ENCODE results near the gene EYA3.
A peak's percentile ranks its signal among the peaks of the same experiment; 100 is the strongest.
"Not testable (repeated sequence)": the region's sequence is repeated elsewhere in the genome, so short reads cannot be mapped to it uniquely, and the experiment has no call there.

EYA3 gene

DNA sequence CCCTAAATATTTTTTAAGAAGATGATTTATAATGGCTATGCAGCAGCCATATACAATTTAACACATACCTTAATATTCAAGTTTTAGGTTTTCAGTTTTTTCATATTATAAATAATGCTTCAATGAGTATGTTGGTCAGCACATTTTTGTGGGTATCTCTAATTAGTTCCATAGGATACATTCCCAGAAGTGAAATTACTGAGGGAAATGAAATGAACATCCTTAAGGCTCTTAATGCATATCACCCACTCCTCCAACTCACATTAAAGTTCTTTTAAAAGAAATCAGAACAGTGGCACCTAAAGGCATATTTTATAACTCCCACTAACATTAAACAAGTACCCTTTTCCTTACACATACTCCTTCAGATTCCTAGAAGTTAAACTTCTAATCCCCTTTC lies 56.1 kb downstream of the EYA3 start:
- Mint-ChIP-seq H3K9me3 (no peaks in the 10 kb centered on the region), H3K36me3 (peaks cover 11% of the 10 kb centered on the region), H3K27ac (no peak overlapping the region), H3K27me3 (no peaks in the 10 kb centered on the region), H3K4me3 (no peak overlapping the region), H3K4me1 (peaks cover 7% of the 10 kb centered on the region)

DNA sequence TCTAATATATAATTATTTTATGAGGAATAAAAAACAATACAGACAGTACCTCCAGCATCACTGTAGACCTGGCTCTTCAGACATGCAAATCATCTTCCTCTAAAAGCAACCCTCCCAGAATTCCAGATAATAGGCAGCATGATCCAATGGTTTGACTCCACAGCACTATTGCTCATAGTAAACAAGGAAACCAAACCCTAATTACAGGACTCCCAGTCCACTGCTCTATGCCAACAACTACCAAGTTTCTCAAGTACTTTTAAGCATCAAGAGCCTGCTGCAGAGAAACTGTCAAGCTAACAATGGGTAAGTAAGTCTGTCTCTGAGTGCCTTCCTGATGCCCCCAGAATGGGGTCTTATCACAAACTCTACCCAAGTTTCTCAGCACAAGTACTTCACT lies 57.2 kb downstream of the EYA3 start:
- Mint-ChIP-seq H3K9me3 (no peaks in the 10 kb centered on the region), H3K36me3 (peaks cover 11% of the 10 kb centered on the region), H3K27ac (no peak overlapping the region), H3K4me3 (no peak overlapping the region), H3K27me3 (no peaks in the 10 kb centered on the region), H3K4me1 (peaks cover 10% of the 10 kb centered on the region)

DNA sequence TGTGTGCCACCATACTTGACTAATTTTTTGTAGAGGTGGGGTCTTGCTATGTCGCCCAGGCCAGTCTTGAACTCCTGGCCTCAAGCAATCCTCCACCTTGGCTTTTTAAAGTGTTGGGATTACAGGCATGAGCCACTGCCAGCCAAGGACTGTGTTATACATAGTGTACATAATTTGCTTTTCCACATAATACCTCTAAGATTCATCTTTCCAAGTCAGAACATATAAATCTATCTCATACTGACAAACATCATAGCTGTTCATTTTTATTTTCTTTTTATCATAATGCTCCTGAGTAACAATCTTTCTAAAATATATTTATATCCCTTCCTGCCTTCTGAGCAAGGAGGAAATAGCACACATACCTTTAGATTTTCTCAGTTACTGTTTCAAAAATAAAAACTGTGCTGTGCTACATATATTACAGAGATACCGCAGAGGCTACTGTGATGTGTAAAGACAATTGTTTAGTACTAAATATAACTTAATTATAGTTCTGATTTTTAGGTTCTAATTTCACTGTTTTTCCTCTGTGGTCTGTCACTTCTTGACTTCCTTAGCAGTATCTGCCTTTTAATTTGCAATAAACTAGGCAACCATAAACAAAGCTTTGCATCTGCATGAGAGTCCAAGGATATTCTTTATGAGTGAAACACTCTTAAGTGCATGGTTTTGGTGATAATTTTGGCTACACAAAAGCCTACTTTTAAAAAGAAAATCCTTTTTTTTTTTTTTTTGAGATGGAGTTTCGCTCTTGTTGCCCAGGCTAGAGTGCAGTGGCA lies 59.3 kb downstream of the EYA3 start:
- H3K27ac Mint-ChIP-seq, result no peak overlapping the region
- H3K9me3 Mint-ChIP-seq, result no peaks in the 10 kb centered on the region
- H3K4me3 Mint-ChIP-seq, result no peak overlapping the region
- H3K36me3 Mint-ChIP-seq, result peaks cover 7% of the 10 kb centered on the region
- no peaks in the 10 kb centered on the region for H3K27me3 Mint-ChIP-seq
- H3K4me1 Mint-ChIP-seq, result peaks cover 15% of the 10 kb centered on the region

DNA sequence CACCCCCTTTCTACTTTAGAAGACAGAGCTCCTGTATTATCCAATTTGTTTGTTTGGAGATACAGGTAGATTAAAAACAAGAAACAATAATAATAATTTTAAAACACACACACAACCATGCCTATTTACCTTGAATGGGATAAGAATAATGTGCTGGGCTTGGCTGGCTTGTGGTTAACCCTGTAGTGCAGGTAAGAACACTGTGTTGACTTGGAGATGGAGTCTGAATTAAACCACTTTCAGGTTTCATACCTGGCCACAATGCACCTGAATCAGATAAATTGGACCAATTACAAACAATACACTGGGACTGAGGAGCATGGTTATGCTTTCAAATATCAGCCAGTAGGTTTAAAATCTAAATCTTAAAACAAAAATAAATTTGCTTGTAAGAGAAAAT lies 60.8 kb downstream of the EYA3 start:
- Mint-ChIP-seq H3K9me3 (no peaks in the 10 kb centered on the region), H3K27ac (no peak overlapping the region), H3K4me3 (no peak overlapping the region), H3K27me3 (no peaks in the 10 kb centered on the region), H3K4me1 (peaks cover 15% of the 10 kb centered on the region), H3K36me3 (peaks cover 5% of the 10 kb centered on the region)

DNA sequence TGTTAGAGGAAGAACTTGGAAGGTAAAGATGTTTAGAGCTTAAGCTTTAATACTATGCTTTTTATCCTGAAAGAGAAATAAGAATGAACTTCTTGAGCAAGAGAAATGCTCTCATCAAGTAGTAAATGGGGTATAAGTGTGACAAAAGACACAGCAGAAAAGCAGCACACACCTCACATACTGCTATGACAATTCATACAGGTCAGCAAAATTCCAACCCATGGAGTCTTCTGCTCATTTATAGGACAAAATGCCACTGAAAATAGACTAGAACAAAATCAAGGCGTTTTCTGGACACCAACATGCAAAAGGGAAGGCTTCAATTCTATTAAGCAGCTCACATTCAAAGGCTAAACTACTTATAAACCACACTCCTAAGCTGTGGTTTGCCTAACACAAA lies 61.2 kb downstream of the EYA3 start:
- H3K27me3 Mint-ChIP-seq, result no peaks in the 10 kb centered on the region
- H3K27ac Mint-ChIP-seq, result no peak overlapping the region
- peaks cover 15% of the 10 kb centered on the region for H3K4me1 Mint-ChIP-seq
- H3K4me3 Mint-ChIP-seq, result no peak overlapping the region
- no peaks in the 10 kb centered on the region for H3K9me3 Mint-ChIP-seq
- peaks cover 3% of the 10 kb centered on the region for H3K36me3 Mint-ChIP-seq

DNA sequence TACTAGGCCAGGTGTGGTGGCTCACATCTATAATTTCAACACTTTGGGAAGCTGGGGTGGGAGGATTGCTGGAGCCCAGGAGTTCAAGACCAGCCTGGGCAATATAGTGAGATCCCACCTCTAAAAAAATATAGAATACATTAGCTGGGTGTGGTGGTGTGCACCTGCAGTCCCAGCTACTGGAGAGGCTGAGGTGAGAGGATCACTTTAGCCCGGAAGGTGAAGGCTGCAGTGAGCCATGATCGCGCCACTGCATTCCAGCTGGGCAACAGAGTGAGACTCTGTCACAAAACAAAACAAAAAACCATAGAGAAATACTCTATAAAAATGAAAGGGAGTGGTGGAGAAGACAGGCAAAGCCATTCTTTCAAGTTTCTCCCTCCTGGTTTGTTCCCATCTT lies 62.1 kb downstream of the EYA3 start:
- Mint-ChIP-seq H3K36me3 (peaks cover 3% of the 10 kb centered on the region), H3K27me3 (no peaks in the 10 kb centered on the region), H3K4me3 (no peak overlapping the region), H3K4me1 (peaks cover 15% of the 10 kb centered on the region), H3K9me3 (no peaks in the 10 kb centered on the region), H3K27ac (no peak overlapping the region)

DNA sequence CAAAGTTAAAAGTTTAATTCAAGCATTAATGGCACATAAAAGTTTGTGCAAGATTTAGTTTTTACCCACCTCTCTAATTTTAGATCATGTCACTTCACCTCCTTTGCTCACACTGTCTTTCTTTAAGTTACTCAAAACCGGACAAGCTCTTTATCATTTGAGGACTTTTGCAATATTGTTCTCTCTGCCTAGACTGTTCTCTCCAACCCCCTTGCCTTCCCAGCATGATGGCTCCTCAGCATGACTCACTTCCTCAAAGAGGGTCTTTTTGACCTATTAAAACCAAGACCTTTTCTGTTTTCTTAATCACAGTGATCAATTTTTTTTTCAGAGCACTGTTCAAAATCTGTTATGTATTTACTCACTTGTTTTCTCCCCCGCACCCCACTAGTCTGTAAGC lies 67.3 kb downstream of the EYA3 start:
- no peak overlapping the region for H3K27ac Mint-ChIP-seq
- peaks cover 15% of the 10 kb centered on the region for H3K36me3 Mint-ChIP-seq

DNA sequence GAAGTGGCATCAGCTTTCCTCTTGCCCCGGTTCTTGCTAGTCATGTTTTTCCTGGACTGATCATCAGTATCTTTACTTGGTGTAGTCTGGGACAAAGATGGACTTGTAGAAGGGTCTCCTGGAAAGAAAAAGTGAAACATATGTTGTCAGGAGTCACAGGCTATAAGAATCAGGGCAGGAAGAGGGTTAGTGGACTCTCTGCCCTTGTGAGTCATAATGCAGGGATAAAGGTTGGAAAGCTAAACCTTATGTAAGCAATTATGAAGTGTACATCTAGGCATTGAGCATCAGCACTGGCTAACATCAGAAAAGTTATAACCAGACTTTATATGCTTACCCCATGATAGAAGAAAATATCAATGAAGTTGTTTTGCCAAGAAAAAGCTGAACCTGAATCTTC lies 77.4 kb downstream of the EYA3 start:
- H3K36me3 Mint-ChIP-seq, result peaks cover 26% of the 10 kb centered on the region
- H3K4me1 Mint-ChIP-seq, result no peaks in the 10 kb centered on the region
- H3K27me3 Mint-ChIP-seq, result no peaks in the 10 kb centered on the region
- H3K27ac Mint-ChIP-seq, result no peak overlapping the region
- H3K4me3 Mint-ChIP-seq, result no peak overlapping the region
- no peaks in the 10 kb centered on the region for H3K9me3 Mint-ChIP-seq

More for the DNA sequence above, 67.3 kb downstream of the EYA3 start:
- H3K4me1 Mint-ChIP-seq, result peaks cover 5% of the 10 kb centered on the region
- no peaks in the 10 kb centered on the region for H3K27me3 Mint-ChIP-seq
- no peaks in the 10 kb centered on the region for H3K9me3 Mint-ChIP-seq
- H3K4me3 Mint-ChIP-seq, result no peak overlapping the region

DNA sequence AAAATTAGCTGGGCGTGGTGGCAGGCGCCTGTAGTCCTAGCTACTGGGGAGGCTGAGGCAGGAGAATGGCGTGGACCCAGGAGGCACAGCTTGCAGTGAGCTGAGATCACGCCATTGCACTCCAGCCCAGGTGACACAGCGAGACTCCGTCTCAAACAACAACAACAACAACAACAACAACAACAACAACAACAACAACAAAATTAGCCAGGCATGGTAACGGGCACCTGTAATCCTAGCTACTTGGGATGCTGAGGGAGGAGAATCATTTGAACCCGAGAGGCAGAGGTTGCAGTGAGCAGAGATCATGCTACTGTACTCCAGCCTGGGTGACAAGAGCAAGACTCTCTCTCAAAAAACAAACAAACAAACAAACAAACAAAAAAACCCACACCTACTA lies 85.3 kb downstream of the EYA3 start:
- not testable (repeated sequence) for H3K4me3 Mint-ChIP-seq, H3K27me3 Mint-ChIP-seq, H3K4me1 Mint-ChIP-seq, H3K9me3 Mint-ChIP-seq
- Mint-ChIP-seq H3K36me3 (peaks cover 11% of the 10 kb centered on the region), H3K27ac (peak overlapping the region; percentile 55)

DNA sequence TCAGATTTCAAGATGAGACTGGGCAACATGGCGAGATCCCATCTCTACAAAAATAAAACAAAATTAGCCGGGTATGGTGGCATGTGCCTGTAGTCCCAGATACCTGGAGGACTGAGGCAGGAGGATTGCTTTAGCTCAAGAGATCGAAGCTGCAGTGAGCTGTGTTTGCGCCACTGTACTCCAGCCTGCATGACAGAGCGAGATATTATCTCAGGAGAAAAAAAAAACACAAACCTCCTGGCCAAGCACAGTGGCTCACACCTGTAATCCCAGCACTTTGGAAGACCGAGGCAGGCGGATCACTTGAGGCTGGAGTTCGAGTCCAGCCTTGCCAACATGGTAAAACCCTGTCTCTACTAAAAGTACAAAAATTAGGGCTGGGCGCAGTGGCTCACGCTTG lies 85.8 kb downstream of the EYA3 start:
- Mint-ChIP-seq H3K27me3 (no peaks in the 10 kb centered on the region), H3K4me3 (no peak overlapping the region), H3K4me1 (no peaks in the 10 kb centered on the region), H3K36me3 (peaks cover 10% of the 10 kb centered on the region), H3K9me3 (no peaks in the 10 kb centered on the region), H3K27ac (no peak overlapping the region)

DNA sequence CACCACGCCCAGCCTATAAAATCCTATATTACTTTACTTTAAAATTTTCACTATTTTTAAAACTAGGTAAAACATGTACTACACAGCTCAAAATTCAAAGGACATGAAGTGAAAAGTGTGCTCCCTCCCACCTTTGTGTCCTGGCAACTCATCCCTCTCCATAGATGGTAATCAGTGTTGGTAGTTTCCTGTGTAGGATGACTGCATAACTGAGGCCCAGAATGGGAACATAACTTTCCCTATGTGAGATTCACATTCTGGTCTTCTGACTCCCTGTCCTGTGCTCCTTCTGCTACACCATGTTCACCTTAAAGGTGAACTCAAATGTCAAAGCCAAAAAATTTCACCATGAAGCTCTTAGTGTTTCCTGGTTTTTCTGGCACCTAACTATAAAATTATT lies 89.4 kb downstream of the EYA3 start:
- H3K27me3 Mint-ChIP-seq, result no peaks in the 10 kb centered on the region
- no peaks in the 10 kb centered on the region for H3K9me3 Mint-ChIP-seq
- peaks cover 6% of the 10 kb centered on the region for H3K4me1 Mint-ChIP-seq
- no peak overlapping the region for H3K4me3 Mint-ChIP-seq
- peaks cover 19% of the 10 kb centered on the region for H3K36me3 Mint-ChIP-seq
- peak overlapping the region; percentile 27 for H3K27ac Mint-ChIP-seq

DNA sequence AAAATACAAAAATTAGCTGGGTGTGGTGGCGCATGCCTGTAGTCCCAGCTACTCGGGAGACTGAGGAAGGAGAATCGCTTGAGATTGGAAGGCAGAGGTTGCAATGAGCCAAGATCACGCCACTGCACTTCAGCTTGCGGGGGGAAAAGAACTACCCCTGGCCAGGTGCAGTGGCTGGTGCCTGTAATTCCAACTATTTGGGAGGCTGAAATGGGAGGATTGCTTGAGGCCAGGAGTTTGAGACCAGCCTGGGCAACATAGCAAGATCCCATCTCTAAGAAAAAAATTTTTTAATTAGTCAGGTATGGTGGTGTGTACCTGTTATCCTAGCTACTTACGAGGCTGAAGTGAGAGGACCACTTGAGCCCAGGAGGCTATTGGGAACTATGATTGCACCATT lies 93.9 kb downstream of the EYA3 start:
- Mint-ChIP-seq H3K4me1 (peaks cover 39% of the 10 kb centered on the region), H3K36me3 (peaks cover 21% of the 10 kb centered on the region)
- H3K4me3 Mint-ChIP-seq, H3K27ac Mint-ChIP-seq, H3K9me3 Mint-ChIP-seq, H3K27me3 Mint-ChIP-seq: not testable (repeated sequence)

DNA sequence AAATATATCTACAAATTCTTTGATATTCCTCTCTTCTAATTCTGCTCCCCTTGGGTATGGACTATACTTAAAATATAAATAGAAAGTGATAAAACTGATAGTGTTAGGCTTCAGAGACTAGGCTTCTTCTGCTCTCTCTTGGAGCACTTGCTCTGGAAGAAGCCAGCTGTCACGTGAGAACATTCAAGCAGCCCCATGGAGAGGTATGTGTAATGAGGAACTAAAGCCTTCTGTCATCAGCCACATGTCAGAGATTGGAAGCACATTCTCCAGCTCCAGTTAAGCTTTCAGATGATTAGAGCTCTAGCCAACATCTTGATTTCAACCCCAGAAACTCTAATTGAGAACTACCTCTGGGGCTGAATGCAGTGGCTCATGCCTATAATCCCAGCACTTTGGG lies 94.3 kb downstream of the EYA3 start:
- Mint-ChIP-seq H3K27ac (no peak overlapping the region), H3K36me3 (peaks cover 24% of the 10 kb centered on the region), H3K27me3 (no peaks in the 10 kb centered on the region), H3K4me1 (peaks cover 39% of the 10 kb centered on the region), H3K9me3 (no peaks in the 10 kb centered on the region), H3K4me3 (no peak overlapping the region)

DNA sequence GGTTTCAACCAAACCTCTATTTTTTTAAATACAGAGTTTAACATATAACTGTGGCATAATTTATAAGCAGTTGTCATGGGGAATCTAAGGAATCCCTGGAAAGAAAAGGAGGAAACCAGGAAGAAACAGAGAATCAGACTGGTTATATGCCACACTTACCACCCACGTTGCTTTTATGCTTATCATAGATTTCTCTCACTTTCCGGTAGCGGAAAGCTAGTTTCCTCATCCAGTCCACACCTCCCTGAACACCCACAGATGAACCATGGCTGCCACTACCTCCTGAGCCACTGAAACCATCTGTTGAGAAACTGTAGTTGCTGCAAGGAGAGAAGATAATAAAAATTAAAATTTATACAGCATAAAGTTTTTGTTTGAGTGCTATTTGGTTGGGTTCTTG lies 95.2 kb downstream of the EYA3 start:
- H3K9me3 Mint-ChIP-seq, result no peaks in the 10 kb centered on the region
- H3K27ac Mint-ChIP-seq, result peak overlapping the region; percentile 77
- H3K4me3 Mint-ChIP-seq, result no peak overlapping the region
- peaks cover 25% of the 10 kb centered on the region for H3K36me3 Mint-ChIP-seq
- no peaks in the 10 kb centered on the region for H3K27me3 Mint-ChIP-seq
- H3K4me1 Mint-ChIP-seq, result peaks cover 39% of the 10 kb centered on the region

DNA sequence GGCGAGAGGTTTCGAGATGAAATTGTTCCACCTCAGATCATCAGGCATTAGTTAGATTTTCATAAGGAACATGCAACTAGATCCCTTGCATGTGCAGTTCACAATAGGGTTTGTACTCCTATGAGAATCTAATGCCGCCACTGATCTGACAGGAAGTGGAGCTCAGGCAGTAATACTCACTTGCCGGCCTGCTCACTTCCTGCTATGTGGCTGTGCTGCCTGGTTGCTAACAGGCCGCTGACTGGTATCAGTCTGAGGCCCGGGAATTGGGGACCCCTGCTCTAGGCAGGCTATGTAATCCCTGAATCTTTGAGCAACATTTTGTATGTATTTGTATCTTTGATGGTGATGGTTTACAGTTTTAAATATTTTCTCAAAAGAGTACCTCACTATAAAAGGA lies 96.1 kb downstream of the EYA3 start:
- no peaks in the 10 kb centered on the region for H3K27me3 Mint-ChIP-seq
- peaks cover 24% of the 10 kb centered on the region for H3K36me3 Mint-ChIP-seq
- peak overlapping the region; percentile 77 for H3K27ac Mint-ChIP-seq
- no peaks in the 10 kb centered on the region for H3K9me3 Mint-ChIP-seq
- H3K4me1 Mint-ChIP-seq, result peaks cover 39% of the 10 kb centered on the region
- no peak overlapping the region for H3K4me3 Mint-ChIP-seq

DNA sequence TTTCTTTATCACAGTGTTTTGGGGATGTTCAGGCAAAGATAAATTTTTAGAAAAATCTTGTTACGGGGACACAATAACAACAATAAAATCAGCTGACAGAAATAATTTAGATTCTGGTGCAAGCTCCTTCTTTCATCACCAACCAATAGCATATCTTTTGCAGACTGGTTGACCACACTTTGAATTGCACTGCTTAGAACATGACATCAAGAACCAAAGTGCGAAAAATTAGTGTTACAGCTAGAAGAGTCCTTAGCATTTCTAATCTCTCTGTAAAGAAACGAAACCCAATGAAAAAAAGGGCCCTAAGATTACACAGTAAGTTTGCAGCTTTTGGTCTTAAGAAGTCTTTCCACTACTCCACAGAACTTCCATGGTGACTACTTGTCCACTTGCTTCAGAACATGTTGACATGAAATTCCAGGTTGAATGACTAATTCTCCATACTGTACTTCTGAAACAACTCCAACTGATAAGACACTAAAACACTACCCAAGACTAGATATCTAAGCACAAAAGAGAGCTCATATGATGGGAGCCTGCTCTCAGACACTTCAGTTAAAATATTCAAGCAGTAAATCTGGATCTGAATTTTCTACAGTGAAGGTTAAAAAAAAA lies 97.4 kb downstream of the EYA3 start:
- Mint-ChIP-seq H3K4me1 (peaks cover 37% of the 10 kb centered on the region), H3K4me3 (no peak overlapping the region), H3K36me3 (peaks cover 23% of the 10 kb centered on the region), H3K9me3 (no peaks in the 10 kb centered on the region), H3K27me3 (no peaks in the 10 kb centered on the region), H3K27ac (peak overlapping the region; percentile 15)

DNA sequence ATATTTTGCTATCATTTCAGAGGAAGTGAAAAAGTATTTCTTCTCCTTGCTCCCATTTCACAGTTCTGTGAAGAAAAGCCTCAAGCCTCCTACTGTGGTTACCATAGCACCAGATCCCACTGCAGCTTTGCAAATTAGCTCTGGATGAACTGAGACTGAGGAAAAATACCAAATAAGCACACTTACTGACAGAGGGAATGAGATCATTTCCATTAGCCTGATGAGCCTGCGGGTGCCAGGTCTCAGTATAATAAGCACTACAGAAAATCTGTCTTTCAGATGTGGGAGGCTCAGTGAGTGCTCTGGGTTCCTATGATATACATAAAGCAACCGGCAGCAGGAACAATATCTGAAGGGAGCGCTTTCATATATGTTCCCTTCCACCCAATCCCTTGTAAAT lies 107.3 kb downstream of the EYA3 start:
- H3K4me3 Mint-ChIP-seq, result no peak overlapping the region
- H3K4me1 Mint-ChIP-seq, result no peaks in the 10 kb centered on the region
- H3K27ac Mint-ChIP-seq, result no peak overlapping the region
- H3K9me3 Mint-ChIP-seq, result no peaks in the 10 kb centered on the region
- H3K27me3 Mint-ChIP-seq, result no peaks in the 10 kb centered on the region
- peaks cover 11% of the 10 kb centered on the region for H3K36me3 Mint-ChIP-seq

Data from activated naive CD4-positive, alpha-beta T cell treated with anti-CD3 and anti-CD28 coated beads, Interleukin-2, amount 50 U/mL, for 24 hours (primary cell).